NCI-H748 (cell line): Measurements from ENCODE around the gene PWWP2A.
"Not testable (repeated sequence)": the region's sequence is repeated elsewhere in the genome, so short reads cannot be mapped to it uniquely, and the experiment has no call there.

Experiments used
- DNase-seq: peaks from one replicate; lab custom pipeline; 2025; ENCODE audit not compliant: unreplicated experiment; lab: John Stamatoyannopoulos, UW

Gene PWWP2A

DNA sequence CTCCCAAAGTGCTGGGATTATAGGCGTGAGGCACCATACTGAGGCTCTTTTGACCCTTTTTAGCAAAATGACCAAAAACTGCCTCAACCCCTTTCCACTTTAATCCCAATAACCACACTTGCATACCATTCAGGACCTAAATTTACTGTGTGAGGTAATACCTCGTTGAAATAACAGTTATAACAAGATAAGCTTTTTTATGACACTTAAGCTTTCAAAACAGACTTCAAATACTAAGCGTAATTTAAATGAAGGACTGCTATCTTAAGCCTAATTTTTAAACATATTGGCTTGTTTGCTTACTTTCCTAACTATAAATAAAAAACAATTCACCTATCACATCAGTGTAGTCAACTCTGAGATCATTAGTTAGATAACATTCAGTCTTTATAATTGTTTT, 37.8 kb downstream of the PWWP2A start:
- DNase-seq: no peak

DNA sequence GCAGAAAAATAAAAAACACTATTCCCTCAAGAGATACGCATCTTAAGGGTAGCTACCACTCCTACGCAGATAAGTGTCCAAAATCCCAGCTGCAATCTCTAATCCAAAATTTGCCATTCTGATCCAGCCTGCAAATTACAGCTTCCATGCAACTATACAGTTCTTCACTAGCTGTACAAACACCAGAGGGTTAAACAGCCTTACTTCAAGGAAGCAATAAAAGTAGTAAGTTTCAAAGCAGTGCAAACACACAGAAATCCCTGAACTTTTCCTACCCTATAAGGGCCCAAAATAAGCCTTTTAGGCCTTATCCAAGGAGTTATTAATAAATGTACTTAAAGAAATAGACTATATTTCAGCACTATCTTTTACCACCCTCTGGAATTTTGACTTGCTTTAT, 39.5 kb downstream of the PWWP2A start:
- no peak for DNase-seq

- no peak for DNase-seq
These were observed 42.3 kb downstream of the PWWP2A start for GRCh38 chr5:160076997-160077396.

DNA sequence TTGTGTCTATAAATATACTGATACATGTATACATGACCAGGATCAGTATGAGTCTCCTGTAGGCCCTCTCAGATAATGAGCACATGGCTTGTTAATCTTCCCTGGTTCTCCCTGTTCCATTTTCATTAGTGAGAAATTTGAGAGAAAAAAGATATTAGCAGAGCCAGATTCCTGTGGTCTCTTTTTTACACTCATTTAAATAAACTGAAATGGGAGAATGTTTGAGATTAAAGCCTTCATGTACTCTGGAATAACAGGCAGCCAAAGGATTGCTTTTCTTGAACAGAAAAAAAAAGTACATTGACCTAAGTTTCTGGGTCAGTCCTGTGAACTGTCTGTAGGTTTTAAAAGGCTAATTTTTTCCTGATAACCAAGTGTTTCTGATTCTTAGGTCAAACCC, 44.2 kb downstream of the PWWP2A start:
- no peak for DNase-seq

DNA sequence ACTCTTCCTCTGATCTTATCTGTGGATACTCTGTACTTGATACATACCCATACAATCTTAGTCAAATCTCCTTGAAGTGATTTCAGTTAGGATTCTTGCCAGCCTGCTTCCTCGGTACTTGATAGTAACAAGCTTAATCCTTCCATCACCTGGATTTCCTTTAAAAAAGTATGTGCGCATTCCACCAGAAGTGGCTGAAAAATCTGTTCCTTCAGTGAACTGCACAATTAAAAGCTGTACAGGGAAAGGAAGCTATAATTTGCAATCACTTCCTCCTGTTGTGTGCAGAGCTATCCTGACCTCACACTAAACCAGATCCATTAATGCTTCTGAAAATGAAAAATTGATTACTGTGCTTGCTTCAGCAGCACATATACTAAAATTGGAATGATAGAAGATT, 47.3 kb downstream of the PWWP2A start:
- no peak for DNase-seq

- DNase-seq: no peak
These were observed 47.7 kb downstream of the PWWP2A start for GRCh38 chr5:160071516-160071915.

- DNase-seq: not testable (repeated sequence)
These were observed 50.1 kb downstream of the PWWP2A start for GRCh38 chr5:160069120-160069519.

- DNase-seq: peak; percentile 18
These were observed 54.1 kb downstream of the PWWP2A start for GRCh38 chr5:160064995-160065614.

DNA sequence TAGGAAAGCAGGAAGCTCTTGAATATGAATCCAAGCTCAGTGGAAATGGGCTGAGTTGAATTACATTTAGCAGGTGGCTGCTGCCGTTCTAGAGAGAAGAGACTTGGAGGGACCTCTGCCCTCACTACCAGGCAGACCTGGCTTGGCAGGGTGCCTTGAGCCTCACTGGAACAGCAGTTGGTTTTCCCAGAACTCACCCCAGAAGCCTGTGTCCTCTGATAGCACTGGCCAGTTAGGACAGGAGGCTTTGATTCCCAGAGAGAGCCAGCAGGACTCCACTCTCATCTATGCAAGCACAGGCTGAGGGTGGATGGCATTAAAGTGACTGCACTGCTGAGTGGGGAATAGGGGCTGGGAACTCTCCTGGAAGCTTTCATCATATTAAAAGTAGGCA, 54.8 kb downstream of the PWWP2A start:
- DNase-seq: no peak

GRCh38 chr5:160061770-160062169, 57.5 kb downstream of the PWWP2A start:
- no peak for DNase-seq

DNA sequence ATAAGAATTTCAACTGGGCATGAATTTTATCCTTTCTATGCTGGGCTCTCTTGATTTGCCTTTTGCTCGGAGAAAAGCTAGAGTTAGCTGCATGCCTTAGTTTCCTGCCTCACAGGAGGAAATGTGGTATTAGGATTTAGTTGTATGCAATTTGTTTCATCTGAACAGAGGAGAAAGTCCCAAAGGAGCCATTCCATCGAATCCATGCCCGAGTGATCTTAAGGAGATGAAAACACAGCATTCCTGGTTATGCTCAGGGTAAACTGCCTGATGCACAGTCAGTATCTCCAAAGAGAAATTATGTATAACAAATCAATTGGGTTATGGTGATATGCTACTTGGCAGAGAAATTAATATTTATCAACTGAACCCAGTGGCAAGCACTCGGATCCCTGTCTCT, 59.2 kb downstream of the PWWP2A start:
- DNase-seq: no peak

DNA sequence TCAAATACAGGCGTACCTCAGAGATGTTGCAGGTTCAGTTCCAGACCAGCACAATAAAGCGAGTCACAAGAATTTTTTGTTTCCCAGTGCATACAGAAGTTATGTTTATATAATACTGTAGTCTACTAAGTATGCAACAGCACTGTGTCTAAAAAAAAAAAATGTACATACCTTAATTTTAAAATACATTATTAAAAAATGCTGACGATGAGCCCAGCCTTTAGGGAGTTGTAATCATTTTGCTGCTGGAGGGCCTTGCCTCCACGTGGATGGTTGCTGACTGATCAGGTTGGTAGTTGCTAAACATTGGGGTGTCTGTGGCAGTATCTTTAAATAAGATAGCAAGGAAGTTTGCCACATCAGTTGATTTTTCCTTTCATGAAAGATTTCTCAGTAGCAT, 62.0 kb downstream of the PWWP2A start:
- no peak for DNase-seq

- no peak for DNase-seq
These were observed 64.4 kb downstream of the PWWP2A start for GRCh38 chr5:160054831-160055230.

DNA sequence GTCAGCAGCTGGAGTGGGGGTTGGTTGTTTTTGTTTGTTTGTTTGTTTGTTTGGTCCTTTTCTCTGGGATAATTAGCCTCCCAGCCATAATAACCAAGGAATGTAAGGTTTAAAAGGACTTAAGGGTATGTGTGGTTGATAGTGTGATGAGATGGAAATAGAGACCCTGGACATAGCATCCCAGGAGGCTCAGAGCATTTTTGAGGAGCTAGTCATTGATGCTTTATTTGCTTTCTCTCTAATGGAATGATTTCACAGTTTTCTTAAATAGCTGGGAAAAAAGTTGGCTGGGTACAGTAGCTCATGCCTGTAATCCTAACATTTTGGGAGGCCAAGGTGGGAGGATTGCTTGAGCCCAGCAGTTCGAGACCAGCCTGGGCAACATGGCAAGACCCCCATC, 65.2 kb downstream of the PWWP2A start:
- no peak for DNase-seq

DNA sequence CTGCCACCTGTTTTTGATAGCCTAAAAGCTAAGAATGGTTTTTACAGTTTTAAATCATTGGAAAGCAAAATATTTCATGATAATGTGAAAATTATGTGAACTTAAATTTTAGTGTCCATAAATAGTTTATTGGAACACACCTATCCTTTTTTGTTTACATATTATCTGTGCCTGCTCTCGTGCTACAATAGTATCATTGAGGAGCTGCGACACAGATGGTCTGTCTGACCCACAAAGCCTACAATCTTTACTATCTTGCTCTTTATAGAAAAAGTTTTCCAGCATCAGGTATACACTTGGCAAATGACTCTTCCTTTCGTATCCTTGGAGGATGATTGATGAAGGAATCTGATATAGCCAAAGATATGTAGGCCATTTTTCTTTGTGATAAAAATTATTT, 70.2 kb downstream of the PWWP2A start:
- DNase-seq: no peak

DNA sequence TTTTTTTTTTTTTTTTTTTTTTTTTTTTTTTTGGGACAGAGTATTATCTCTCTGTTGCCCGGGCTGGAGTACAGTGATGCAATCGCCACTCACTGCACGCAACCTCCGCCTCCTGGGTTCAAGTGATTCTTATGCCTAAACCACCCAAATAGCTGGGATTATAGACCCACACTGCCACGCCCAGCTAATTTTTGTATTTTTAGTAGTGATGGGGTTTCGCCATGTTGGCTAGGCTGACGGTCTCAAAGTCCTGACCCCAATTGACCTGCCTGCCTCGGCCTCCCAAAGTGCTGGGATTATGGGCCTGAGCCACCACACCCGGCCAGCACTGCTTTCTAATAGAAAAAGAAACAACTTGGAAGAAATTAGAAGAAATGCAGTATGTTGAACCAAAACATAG, 71.1 kb downstream of the PWWP2A start:
- DNase-seq: no peak

DNA sequence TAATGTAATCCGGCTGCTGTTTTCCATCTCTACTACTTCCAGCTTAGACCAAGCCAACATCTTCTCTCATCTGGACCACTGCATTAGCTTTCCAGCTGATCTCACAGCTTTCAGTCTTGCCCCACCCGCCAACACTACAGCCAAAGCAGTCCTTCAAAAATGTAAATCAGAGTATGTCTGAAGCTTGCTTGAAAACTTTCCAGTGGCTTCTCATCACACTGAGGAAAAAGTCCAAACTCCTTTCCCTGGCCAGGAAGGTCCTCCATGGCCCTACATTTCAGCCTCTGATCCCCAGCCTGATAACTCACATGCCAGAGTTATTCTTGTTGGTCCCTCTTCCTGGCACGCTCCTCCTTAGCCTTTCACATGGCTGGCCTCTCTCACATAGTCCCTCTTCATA, 71.8 kb downstream of the PWWP2A start:
- DNase-seq: no peak

DNA sequence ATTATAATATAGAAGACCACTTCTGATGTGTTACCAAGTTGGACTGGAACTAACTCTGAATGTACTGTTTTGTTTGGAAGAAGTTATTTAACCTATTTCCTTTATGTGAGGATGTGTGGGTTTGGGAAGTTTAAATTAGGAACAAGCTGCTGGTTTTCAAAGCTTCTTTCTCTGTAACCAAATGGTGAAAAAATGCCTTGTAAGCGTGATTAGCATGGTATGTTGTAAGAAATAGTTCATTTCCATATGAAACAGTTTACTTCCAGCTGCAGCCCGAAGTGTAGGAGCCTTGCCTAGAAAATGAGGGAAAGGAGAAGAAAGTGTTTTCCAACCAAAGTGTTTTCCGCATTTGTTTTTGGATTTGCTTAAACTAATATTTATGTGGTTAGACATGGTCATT, 74.3 kb downstream of the PWWP2A start:
- no peak for DNase-seq

DNA sequence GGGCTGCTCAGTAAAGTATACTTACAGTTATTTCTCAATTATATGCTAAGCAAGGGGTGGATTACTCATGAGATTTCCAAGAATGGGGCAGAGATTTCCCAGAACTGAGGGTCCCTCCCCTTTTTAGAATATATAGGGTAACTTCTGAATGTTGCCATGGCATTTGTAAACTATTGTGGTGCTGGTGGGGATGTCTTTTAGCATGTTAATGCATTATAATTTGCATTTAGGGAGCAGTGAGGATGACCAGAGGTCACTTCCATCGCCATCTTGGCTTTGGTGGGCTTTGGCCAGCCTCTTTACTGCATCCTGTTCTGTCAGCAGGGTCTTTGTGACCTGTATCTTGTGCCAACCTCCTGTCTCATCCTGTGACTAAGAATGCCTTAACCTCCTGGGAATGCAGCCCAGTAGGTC, 74.9 kb downstream of the PWWP2A start:
- no peak for DNase-seq

GRCh38 chr5:160042671-160043070, 76.6 kb downstream of the PWWP2A start:
- DNase-seq: no peak
